ENCODE data around the gene SAFB.

DNA sequence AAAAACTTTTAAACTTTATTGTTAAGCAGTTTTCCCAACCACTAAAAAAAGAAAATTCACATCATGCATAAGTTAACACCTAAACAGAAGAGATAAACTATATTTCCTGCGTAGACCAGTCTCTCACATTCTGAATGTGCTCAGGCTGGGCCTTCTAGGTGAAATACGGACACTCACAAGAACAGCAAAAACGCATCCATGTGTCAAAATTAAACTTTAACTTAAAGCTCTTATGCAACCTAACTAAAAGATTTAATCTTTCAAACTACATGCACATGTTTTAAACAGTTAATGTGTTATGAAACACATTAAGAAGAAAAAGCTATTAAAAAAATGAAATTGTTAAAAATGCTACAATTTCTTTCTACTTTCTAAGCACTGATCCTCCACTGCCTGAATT lies 2.9 kb upstream of the SAFB start:
- TF ChIP-seq, protein P1, sequence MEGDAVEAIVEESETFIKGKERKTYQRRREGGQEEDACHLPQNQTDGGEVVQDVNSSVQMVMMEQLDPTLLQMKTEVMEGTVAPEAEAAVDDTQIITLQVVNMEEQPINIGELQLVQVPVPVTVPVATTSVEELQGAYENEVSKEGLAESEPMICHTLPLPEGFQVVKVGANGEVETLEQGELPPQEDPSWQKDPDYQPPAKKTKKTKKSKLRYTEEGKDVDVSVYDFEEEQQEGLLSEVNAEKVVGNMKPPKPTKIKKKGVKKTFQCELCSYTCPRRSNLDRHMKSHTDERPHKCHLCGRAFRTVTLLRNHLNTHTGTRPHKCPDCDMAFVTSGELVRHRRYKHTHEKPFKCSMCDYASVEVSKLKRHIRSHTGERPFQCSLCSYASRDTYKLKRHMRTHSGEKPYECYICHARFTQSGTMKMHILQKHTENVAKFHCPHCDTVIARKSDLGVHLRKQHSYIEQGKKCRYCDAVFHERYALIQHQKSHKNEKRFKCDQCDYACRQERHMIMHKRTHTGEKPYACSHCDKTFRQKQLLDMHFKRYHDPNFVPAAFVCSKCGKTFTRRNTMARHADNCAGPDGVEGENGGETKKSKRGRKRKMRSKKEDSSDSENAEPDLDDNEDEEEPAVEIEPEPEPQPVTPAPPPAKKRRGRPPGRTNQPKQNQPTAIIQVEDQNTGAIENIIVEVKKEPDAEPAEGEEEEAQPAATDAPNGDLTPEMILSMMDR (IDR thresholded peaks at IDR 0.05; ENCODE audit: poor library complexity), result no peak
- TF ChIP-seq EZH2phosphoT487 (IDR thresholded peaks at IDR 0.05; ENCODE audit: low read depth, severe bottlenecking, unreplicated experiment), result no peak
- no peak for TF ChIP-seq EZH2 (IDR thresholded peaks at IDR 0.05; ENCODE audit: borderline replicate concordance)
